HL-60/S4 treated with phorbol 12-myristate 13-acetate at 8.2 ng/mL for 4 days and 3 days (cell line): ENCODE results near the gene EYA2.
"Not testable (repeated sequence)": the region's sequence is repeated elsewhere in the genome, so short reads cannot be mapped to it uniquely, and the experiment has no call there.

Experiments used
- in situ Hi-C: fragments of 300-500 bp; cut with MboI; formaldehyde crosslinking; loops from 2 replicates; pipeline ENCODE4 v1.15.0; 2022; ENCODE audit warnings: low sequenced_read_pairs

The EYA2 gene

DNA sequence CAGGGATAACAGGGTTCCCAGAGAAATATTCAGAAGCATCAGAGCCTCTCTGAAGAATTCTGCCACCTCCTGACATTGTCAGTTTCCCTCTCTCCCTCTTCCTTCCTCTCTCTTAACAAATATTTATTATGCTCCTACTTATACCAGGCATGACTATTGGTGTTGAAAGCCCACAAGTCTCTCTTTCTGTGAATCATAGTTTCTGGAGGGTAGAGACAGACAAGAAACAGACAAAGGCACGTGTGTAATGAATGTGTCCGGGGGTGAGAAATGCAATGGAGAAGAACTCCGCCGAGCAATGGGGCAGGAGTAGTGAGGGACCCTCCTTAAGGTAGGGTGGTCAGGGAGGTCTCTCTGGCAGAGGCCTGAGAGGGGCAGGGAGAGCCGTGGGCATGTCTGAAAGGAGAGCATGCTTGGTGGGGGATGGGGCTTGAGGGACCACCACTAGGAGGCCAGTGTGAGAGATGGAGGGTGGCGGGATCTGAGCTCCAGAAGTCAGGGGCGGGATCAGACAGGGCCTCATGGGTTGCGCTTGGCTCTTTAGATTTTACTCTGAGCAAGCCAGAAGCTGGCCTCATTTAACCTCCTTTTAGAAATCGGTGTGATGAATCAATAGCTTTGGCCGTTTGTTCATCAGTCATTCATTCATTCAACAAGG, 57.3 kb downstream of the EYA2 start:
- in situ Hi-C loops: no loop called here

DNA sequence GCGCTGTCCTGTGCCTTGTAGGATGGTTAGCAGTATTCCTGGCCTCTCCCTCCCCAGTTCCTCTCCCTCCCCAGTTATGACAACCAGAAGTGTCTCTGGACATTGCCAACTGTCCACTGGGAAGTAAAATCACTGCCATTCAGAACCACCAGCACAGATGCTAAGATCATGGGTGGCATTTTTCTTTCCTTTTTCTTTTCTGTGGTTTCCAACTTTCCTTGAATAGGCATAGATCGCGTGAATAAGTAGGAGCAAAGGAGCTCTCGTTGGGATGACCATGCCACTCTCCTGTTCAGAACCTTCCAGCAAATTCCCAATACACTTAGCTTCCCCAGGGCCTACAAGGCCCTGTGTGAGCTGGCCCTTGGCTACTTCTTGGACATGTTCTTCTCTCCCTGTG, 59.0 kb downstream of the EYA2 start:
- in situ Hi-C loops: no loop called here

DNA sequence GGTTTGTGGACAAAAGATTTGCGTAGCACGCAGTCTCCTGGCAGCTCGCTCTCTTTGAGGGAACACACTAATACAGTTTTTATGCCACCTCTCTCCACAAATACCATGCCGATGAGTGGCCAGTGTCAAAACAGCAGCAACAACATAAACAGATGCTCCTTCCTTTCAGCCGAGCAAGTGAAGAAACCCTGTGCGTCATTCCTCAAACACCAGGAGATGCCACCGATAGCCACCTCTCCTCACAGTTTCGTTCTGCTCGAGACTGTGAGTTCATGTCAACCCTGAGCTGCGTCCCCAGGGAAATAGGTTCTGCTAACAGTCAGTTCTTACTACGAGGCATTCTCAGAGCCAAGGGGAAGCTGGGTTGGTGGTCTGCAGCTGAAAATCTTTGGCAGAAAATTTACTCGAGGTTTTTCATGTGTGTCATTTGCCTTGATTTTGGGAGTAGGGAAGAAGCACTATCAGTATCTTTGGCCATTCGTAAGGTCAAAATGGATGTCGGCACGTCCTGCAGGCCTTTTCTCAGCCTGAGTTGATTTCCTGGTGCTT, 59.9 kb downstream of the EYA2 start:
- in situ Hi-C loops: no loop called here

DNA sequence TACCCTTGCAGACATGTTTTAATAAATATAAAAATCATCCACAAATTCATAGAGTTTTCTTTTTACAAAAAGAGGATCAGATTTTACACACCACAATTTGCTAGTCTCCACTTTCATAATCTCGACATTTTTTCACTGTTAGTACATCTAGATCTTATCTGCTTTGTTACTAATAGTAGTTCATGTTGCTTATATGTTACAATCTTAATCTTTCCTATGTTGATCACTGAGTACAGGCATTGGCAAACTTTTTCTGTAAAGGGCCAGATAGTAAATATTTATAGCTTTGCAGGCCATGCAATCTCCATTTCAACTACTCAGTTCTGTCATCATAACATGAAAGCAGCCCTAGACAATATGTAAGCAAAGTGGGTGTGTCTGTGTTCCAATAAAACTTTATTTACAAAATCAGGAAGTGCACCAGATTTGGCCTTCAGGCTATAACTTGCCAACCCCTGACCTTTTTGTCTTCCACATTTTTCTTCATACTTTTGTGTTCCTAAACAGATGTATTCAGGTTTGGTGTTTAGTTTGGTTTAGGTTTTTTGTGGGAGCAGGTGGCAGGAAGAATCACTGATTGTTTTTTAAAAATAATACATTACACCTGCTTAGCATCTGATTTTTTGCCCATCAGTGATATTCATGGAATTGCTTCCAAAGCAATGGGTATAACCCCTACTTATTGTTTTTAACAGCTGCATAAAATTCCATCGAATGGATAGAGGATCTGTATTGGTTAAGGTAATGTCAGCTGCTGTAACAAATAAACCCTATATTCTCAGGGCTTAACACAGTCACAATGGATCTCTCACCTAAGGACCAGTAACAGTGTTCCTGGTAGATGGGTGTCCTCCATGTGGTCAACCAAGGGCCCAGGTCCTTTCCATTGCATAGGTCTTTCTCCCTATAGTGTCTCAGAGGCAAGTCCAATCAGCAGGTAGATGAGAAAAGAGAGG, 61.2 kb downstream of the EYA2 start:
- in situ Hi-C loops: no loop called here

DNA sequence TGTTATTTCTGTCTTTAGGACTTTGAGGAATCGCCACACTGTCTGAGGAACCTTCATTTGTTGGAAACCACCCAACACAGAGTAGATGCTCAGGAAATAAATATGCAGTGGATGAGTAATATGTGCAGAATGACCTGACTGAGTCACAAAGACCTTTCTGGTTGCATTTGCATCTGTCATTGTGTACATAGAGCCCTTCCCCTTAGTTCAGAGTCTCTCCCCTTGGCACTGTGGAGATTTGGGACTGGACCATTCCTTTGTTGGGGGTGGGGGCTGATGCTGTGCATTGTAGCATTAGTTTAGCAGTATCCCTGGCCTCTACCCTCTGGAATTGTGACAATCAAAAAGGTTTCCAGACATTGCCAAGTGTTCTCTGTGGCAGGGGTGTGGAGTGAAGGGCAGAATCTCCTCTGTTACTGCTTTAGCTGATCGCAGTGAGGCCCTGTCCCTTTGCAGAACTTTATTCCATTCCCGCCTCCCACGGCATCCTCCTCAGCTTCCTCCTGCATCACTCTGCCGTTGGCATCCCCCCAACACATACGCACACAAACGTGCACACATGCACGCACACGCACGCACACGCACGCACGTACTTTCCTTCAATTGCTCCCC, 64.5 kb downstream of the EYA2 start:
- in situ Hi-C loops: no loop called here

DNA sequence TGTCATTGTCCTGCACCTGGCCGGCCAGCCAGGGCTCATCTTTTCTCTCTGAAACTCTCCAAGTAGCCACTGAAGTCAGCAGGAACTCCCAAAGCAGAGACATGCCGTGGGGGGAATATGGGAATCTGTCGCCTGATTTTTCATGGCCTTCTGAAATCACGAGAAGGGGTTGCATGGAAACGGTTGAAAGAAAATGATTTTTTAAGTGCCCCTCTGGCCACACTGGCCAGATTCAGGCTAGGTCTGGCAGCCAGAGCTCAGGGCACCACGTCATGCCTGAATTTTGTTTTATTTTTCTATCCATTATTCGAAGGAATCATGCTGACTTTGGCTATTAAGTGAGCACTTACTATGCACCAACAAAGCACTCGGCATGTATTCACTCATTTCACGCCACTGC, 65.2 kb downstream of the EYA2 start:
- in situ Hi-C loops: no loop called here

DNA sequence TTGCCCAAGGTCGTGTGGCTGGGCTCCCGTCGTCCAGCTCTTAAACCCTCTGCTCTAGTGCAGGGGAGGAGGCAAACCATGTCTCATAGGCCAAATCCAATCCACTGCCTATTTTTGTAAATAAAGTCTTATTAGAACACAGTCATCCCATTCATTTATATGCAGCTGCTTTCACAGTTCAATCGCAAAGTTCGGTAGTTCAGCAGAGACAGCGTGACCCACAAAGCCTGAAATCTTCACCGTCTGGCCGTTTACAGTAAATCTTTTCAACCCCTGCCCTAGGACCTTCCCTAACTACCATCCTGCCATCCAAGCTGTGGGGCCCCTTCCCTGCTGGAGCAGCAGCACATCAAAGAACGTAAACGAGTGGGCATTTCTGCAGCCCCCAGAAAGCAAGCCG, 65.9 kb downstream of the EYA2 start:
- in situ Hi-C loops: no loop called here

DNA sequence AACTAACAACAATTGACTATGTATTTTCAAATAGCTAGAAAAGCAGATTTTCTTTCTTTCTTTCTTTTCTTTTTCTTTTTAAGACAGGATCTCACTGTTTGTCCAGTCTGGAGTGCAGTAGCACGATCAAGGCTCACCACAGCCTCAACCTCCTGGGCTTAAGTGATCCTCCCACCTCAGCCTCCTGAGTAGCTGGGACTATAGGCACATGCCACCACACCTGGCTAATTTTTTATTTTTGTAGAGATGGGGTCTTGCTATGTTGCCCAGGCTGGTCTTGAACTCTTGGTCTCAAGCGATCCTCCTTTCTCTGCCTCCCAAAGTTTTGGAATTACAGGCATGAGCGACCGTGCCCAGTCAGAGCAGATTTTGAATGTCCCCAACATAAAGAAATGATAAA, 67.3 kb downstream of the EYA2 start:
- in situ Hi-C loops: not testable (repeated sequence)

DNA sequence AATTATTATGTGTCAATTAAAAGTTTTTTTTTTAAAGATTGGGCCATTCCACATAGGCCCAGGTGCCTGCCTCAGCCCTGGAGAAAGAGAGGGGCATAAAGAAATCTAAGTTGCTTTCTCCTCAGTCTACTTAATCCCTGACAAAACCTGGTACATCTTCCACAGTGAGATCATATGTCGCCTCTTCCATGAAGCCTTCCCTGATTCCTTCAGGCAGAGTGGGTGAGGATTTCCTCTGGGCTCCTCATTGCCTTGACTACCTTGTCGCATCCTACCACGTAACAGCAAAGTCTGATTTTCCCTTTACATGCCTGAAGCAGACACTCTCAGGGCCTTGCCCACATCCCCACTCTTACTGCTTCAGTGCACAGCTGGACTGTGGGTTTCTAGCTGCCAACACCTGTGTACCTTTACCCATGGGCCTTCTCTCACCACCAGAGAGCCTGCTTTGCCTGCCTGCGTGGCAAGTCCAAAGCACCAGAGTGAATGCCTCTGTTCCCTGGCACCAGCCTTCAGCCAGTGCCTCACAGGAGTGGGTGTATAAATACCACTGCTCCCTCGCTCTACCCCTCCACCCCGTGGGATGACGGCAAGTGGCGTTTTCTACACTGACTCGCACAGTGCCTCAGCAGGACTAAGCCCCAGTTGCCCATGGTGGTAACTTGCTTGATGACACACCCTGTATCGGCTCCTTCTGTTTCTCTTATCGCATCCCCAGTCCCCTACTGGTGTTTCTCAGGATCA, 68.0 kb downstream of the EYA2 start:
- in situ Hi-C loops: no loop called here

DNA sequence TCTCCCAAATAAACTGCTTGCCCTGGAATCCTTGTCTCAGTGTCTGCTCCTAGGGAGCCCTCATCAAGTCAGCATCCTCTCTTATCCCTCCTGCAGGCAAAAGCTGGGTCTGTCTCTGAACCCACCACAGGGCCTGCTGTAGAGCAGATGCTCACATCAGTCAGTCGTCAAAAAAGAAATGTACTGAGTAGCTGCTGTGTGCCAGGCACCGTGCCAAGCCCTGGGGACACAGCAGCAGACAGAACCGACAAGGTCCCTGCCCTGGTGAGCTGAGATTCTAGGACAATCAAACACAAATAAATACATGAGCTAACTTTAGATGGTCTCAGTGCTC, 68.5 kb downstream of the EYA2 start:
- in situ Hi-C loops: no loop called here

DNA sequence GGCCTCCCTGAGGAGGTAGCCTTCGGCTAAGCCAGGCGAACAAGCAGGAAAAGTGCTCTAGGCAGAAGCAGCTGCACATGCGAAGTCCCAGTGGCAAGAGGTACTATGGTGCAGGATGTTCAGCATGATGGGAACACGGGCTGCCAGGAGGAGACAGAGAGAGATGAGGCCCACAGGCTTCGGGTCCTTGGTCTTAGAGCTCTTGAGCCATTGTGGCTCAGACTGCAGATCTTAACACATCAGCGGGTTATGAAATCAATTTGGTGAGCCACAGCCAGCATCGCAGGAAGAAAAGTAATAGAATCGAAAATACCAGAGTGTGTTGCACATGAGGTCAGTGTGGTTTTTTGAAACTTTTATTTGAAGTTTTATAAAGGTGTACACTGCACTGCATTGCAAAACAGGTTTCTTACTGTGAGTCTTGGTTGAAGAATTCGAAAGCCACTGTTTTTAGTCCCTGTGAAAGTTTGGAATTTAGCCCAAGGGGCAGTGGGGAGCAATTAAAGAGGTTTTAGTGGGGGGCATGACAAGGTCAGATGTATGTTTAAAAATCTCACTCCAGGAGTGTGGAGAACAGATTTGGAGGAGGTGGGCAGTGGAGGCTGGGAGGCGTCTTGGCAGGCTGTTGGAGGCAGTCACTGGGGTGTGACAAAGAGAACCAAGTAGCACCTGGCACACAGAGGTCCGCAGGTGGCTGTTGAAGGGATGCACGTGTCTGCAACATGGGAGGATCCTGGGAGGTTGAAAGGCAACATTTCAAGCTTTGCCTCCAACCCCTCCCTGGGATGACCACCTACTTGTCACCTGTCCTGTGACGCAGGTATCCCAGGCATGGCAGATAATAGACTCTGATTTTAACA, 69.3 kb downstream of the EYA2 start:
- in situ Hi-C loops: no loop called here

DNA sequence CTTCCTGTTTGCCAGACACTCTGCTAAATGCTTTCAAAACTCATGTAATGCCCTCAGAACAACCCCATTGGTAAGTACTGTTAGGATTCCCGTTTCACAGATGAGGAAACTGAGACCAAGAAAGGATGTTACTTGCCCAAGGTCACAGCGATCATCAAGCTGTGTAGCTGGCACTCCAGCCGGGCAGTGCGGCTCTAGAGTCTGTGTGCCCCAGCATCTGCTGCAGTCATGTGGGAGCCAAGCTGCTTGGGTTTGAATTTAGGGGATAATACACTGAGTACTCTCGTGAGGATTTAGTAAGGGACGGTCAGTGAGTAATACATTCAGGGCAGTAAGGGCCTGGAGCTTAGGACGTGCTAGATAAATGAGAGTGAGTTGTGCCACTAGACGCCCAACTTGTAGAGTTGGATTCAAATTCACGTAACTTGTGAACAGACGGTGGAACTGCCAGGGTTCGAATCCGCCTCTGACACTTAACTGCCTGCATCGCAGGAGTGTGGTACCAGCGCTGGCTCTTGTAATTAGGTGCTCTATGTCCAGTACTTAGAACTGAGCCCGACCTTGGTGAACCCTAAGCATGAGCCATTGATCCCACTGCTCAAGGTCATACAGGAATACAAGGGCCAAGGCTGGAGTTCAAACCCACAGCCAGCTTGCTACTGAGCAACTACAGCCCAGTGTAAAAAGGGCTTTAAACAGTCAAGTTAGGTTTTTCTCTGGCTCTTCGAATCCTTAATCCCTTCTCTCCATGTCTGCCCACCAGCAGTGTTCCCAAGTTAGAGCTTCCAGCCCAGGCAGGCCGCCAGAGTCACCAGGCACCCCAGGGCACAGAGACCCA, 70.2 kb downstream of the EYA2 start:
- in situ Hi-C loops: no loop called here

DNA sequence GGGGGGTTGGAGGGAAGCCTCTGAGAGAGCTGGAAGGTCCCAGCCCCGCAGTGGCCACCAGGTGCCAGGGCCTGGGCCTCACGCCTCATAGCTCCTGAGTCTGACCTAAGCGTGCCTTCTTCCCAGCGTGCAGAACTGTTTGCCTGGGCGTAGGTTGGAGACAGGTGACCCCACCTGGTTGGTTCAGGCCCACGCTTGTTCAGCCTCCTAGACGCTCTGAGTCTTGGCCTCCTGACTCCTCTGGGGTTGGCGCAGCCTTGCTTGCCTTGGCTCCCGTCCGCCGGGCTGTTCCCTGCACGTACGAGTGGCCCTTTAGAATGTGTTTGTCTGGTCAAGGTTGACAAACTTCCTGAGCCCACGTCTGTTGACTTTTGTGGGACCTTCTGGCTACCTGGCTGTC, 70.8 kb downstream of the EYA2 start:
- in situ Hi-C loops: no loop called here

DNA sequence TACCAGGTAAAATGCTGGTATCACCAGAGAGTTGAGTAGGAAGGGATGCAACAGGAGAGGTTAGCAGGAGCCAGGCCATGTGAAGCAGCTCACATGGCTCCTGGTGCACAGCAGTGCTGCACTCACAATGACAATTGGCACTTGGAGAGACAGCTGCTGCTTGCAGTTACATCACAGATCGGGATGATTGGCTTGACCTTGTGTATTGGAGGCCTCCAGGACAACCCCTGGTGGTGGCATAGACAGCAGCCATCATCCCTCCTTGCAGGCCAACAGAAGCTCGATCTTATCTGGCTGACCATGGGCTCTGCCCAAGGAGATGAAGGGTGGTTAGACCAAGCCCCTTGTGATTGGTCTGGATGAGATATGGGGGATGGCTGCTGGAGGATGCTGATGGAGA, 73.0 kb downstream of the EYA2 start:
- in situ Hi-C loops: no loop called here

DNA sequence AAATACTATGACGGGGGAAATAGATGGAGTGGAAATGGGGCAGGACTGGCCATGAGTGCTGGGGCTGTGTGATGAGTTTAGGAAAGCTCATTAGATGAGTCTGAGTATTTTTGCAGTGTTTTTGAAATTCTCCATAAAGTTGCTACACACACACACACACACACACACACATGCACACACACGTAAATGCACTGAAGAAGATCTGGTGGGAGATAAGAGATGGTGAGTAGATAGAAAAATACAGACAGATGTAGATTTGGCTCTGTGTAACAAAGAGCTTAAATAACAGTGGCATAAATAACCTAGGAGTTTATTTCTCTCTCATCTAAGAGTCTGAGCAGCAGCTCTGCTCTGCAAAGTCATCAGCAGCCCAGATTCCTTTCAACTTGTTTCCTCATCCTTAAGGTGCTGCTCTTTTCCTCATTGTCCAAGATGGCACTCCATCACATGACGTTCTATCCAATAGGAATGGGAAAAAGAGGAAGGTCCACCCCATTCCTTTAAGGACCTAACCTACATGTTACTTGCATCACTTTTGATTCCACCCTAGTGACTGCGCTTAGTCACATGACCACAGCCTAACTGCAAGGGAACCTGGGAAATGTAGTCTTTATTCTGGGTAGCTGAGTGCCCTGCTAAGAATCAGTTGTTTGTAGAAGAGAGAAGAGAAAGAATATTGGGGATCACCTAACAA, 76.4 kb downstream of the EYA2 start:
- in situ Hi-C loops: no loop called here

DNA sequence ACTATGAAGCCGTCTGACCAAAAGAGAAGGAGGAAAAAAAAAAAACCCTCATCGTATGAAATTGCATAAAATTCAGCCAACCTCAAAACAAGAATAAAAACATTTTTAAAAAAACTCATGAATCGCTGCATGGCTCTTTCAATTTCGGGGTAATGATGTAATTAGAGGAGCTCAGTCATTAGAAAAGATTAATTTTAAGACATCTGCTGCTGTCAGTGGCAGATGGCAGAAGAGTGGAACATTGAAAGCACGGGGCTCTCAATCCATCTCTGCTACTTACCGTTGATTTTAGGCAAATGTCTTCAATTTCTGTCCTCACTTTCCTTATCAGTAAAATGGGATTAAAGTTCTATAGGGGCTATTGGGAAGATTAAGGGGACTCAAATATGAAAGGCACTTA, 79.1 kb downstream of the EYA2 start:
- in situ Hi-C loops: no loop called here

DNA sequence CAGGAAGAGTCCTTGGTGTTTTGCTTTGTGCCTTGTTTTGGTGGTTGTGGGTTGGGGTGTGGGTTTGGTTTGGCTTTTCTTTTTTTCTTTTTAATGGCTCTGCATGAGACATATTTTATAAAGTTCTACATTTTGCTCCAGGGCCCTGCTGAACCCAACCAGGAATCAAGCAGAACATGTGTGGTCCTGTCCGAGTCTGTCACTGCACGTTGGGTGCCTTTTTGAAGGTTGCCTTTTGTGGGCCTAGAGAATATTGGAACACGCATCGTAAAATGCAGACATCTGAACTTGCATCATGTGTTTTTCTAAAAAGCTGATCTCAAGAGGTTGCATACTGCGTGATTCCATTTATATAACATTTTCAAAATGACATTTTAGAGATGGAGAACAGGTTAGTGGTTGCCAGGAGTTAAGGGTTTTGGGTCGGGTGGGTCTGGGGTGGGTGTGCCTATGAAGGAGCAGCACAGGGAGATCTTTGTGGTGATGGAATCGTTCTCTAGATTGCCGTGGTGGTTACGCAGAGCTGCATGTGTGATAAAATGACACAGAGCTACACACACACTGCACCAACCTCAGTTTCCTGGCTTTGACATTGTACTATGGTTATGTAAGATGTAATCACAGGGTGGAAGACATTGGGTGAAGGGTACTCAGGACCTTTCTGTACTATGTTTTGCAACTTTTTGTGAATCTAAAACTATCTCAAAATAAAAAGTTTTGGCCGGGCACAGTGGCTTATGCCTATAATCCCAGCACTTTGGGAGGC, 80.2 kb downstream of the EYA2 start:
- in situ Hi-C loops: no loop called here

DNA sequence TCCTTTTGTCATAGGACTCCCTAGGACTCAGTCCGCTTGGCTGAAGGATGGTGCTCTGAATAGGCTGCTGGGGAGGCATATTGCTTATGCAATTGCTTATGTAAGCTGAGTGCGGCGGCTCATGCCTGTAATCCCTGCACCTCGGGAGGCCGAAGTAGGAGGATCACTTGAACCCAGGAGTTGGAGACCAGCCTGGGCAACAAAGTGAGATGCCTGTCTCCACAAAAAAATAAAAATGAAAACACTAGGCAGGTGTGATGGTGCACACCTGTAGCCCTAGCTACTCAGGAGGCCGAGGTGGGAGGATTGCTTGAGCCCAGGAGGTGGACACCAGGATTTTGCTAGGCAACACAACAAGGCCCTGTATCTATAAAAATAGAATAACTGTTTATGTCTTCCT, 81.3 kb downstream of the EYA2 start:
- in situ Hi-C loops: no loop called here
